ENCODE data around the gene TP53BP2.

TP53BP2 gene

GRCh38 chr1:223770621-223771315 lies 75.0 kb downstream of the TP53BP2 start:
- in situ Hi-C loops (cut with HindIII; ENCODE audit: low sequenced_read_pairs), result no loop called here

- in situ Hi-C loops (cut with HindIII; ENCODE audit: low sequenced_read_pairs), result no loop called here
Measured at GRCh38 chr1:223765719-223766340, 79.9 kb downstream of the TP53BP2 start.

- in situ Hi-C loops (cut with HindIII; ENCODE audit: low sequenced_read_pairs), result no loop called here
Measured at GRCh38 chr1:223765036-223765718, 80.6 kb downstream of the TP53BP2 start.

GRCh38 chr1:223763881-223764280 lies 81.9 kb downstream of the TP53BP2 start:
- in situ Hi-C loops (cut with HindIII; ENCODE audit: low sequenced_read_pairs), result no loop called here

GRCh38 chr1:223763251-223763650 lies 82.5 kb downstream of the TP53BP2 start:
- in situ Hi-C loops (cut with HindIII; ENCODE audit: low sequenced_read_pairs), result no loop called here

- in situ Hi-C loops (cut with HindIII; ENCODE audit: low sequenced_read_pairs), result no loop called here
Measured at GRCh38 chr1:223761411-223761810, 84.3 kb downstream of the TP53BP2 start.

- in situ Hi-C loops (cut with HindIII; ENCODE audit: low sequenced_read_pairs), result no loop called here
Measured at GRCh38 chr1:223760833-223761232, 84.9 kb downstream of the TP53BP2 start.

- in situ Hi-C loops (cut with HindIII; ENCODE audit: low sequenced_read_pairs), result no loop called here
Measured at GRCh38 chr1:223759273-223759672, 86.5 kb downstream of the TP53BP2 start.

- in situ Hi-C loops (cut with HindIII; ENCODE audit: low sequenced_read_pairs), result no loop called here
Measured at GRCh38 chr1:223758734-223759133, 87.0 kb downstream of the TP53BP2 start.

- in situ Hi-C loops (cut with HindIII; ENCODE audit: low sequenced_read_pairs), result no loop called here
Measured at GRCh38 chr1:223756806-223757700, 88.7 kb downstream of the TP53BP2 start.

GRCh38 chr1:223755992-223756775 lies 89.6 kb downstream of the TP53BP2 start:
- in situ Hi-C loops (cut with HindIII; ENCODE audit: low sequenced_read_pairs), result no loop called here

GRCh38 chr1:223755432-223755792 lies 90.3 kb downstream of the TP53BP2 start:
- in situ Hi-C loops (cut with HindIII; ENCODE audit: low sequenced_read_pairs), result no loop called here

GRCh38 chr1:223754681-223755431 lies 90.9 kb downstream of the TP53BP2 start:
- in situ Hi-C loops (cut with HindIII; ENCODE audit: low sequenced_read_pairs), result no loop called here

GRCh38 chr1:223752721-223753515 lies 92.8 kb downstream of the TP53BP2 start:
- in situ Hi-C loops (cut with HindIII; ENCODE audit: low sequenced_read_pairs), result no loop called here

- in situ Hi-C loops (cut with HindIII; ENCODE audit: low sequenced_read_pairs), result no loop called here
Measured at GRCh38 chr1:223751696-223752095, 94.1 kb downstream of the TP53BP2 start.

GRCh38 chr1:223750730-223751570 lies 94.8 kb downstream of the TP53BP2 start:
- in situ Hi-C loops (cut with HindIII; ENCODE audit: low sequenced_read_pairs), result no loop called here

GRCh38 chr1:223748773-223749733 lies 96.7 kb downstream of the TP53BP2 start:
- in situ Hi-C loops (cut with HindIII; ENCODE audit: low sequenced_read_pairs), result no loop called here

Measured in DLD1 (cell line).